Measurements from ENCODE around the gene ATP10A.

DNA sequence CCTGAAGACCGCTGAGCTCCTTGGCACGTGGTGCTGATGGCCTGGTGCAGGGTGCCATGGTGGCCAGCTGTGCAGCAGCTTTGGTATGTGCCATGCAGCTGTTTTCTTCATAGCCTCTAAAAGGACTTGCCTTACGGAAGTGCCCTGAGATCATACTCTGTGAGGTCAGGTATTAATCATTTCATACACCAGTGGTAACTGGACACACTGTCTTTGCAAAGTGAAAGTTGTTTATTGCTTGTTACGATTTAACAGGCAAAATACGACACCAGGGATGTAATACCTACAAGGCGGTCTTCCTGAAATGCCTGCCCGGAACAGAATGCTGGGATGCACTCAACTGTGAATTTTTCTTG lies 184.6 kb downstream of the ATP10A start:
- TF ChIP-seq, protein P1, sequence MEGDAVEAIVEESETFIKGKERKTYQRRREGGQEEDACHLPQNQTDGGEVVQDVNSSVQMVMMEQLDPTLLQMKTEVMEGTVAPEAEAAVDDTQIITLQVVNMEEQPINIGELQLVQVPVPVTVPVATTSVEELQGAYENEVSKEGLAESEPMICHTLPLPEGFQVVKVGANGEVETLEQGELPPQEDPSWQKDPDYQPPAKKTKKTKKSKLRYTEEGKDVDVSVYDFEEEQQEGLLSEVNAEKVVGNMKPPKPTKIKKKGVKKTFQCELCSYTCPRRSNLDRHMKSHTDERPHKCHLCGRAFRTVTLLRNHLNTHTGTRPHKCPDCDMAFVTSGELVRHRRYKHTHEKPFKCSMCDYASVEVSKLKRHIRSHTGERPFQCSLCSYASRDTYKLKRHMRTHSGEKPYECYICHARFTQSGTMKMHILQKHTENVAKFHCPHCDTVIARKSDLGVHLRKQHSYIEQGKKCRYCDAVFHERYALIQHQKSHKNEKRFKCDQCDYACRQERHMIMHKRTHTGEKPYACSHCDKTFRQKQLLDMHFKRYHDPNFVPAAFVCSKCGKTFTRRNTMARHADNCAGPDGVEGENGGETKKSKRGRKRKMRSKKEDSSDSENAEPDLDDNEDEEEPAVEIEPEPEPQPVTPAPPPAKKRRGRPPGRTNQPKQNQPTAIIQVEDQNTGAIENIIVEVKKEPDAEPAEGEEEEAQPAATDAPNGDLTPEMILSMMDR (IDR thresholded peaks at IDR 0.05) = no peak
- no peak for TF ChIP-seq POLR2AphosphoS5 (IDR thresholded peaks at IDR 0.05; ENCODE audit: insufficient read depth in 1 of 2, low read depth in 1 of 2)
